Measurements from ENCODE around the gene KRT82. TPM values are rescaled to one million over a fixed set of nuclear protein-coding genes. Genes with fewer than 3 reads are reported as not detected.

KRT82 gene
- polyA plus RNA-seq, 10 donors, result not detected

GRCh38 chr12:52344111-52344510, 62.0 kb downstream of the KRT82 start:
- no peak for DNase-seq

Other genes with a start within 250 kb of the KRT82 start
- gene KRT80, start 214.3 kb downstream of the KRT82 start, polyA plus RNA-seq (ENCODE audit: insufficient read length in 10 of 10), result 10 to 100 TPM in 2 of 10 donors, 1 to 10 TPM in 8; 4.4 to 12.8 (median 7.6) TPM
- 1 to 10 TPM in 2 of 10 donors, under 1 TPM in 5, not detected in 3; 0.16 to 4.3 (median 0.65) TPM for gene KRT7, start 173.1 kb downstream of the KRT82 start, polyA plus RNA-seq (ENCODE audit: insufficient read length in 10 of 10)
- gene KRT86, start 131.7 kb downstream of the KRT82 start, polyA plus RNA-seq (ENCODE audit: insufficient read length in 10 of 10), result under 1 TPM in 8 of 10 donors, not detected in 2; 0.15 to 0.52 (median 0.28) TPM
- gene KRT81, start 114.8 kb downstream of the KRT82 start, polyA plus RNA-seq (ENCODE audit: insufficient read length in 10 of 10), result under 1 TPM in 4 of 10 donors, not detected in 6; 0.08 to 0.18 (median 0.10) TPM
- gene KRT83, start 84.9 kb downstream of the KRT82 start, polyA plus RNA-seq (ENCODE audit: insufficient read length in 10 of 10), result not detected
- gene KRT85, start 38.9 kb downstream of the KRT82 start, polyA plus RNA-seq (ENCODE audit: insufficient read length in 10 of 10), result 1 to 10 TPM in 1 of 10 donors, not detected in 9; 1.7 TPM
- gene KRT84, start 20.7 kb downstream of the KRT82 start, polyA plus RNA-seq (ENCODE audit: insufficient read length in 10 of 10), result not detected
- under 1 TPM in 1 of 10 donors, not detected in 9; 0.25 TPM for gene KRT75, start 28.0 kb upstream of the KRT82 start, polyA plus RNA-seq (ENCODE audit: insufficient read length in 10 of 10)
- 1 to 10 TPM in 1 of 10 donors, under 1 TPM in 1, not detected in 8; 0.14 to 3.1 TPM for gene KRT6B, start 45.8 kb upstream of the KRT82 start, polyA plus RNA-seq (ENCODE audit: insufficient read length in 10 of 10)
- 1 to 10 TPM in 1 of 10 donors, under 1 TPM in 1, not detected in 8; 0.32 to 1.3 TPM for gene KRT6C, start 67.5 kb upstream of the KRT82 start, polyA plus RNA-seq (ENCODE audit: insufficient read length in 10 of 10)
- gene KRT6A, start 86.9 kb upstream of the KRT82 start, polyA plus RNA-seq (ENCODE audit: insufficient read length in 10 of 10), result 10 to 100 TPM in 2 of 10 donors, under 1 TPM in 1, not detected in 7; 0.20 to 38.7 (median 20.8) TPM
- gene KRT5, start 114.1 kb upstream of the KRT82 start, polyA plus RNA-seq (ENCODE audit: insufficient read length in 10 of 10), result 100 to 1,000 TPM in 2 of 10 donors, 1 to 10 TPM in 3, under 1 TPM in 4, not detected in 1; 0.43 to 538 (median 1.1) TPM
- not detected for gene KRT71, start 146.8 kb upstream of the KRT82 start, polyA plus RNA-seq (ENCODE audit: insufficient read length in 10 of 10)
- gene KRT74, start 167.5 kb upstream of the KRT82 start, polyA plus RNA-seq (ENCODE audit: insufficient read length in 10 of 10), result under 1 TPM in 2 of 10 donors, not detected in 8; 0.08 to 0.12 TPM
- gene KRT72, start 195.1 kb upstream of the KRT82 start, polyA plus RNA-seq (ENCODE audit: insufficient read length in 10 of 10), result 1 to 10 TPM in 1 of 10 donors, under 1 TPM in 1, not detected in 8; 0.30 to 1.5 TPM
- gene KRT73, start 212.2 kb upstream of the KRT82 start, polyA plus RNA-seq (ENCODE audit: insufficient read length in 10 of 10), result 1 to 10 TPM in 1 of 10 donors, under 1 TPM in 1, not detected in 8; 0.08 to 1.1 TPM
- 1 to 10 TPM in 1 of 10 donors, under 1 TPM in 1, not detected in 8; 0.08 to 1.8 TPM for gene KRT2, start 245.9 kb upstream of the KRT82 start, polyA plus RNA-seq (ENCODE audit: insufficient read length in 10 of 10)